Measurements from ENCODE around the gene SLC45A3.
A peak's percentile ranks its signal among the peaks of the same experiment; 100 is the strongest.

- TF ChIP-seq CTCF (IDR thresholded peaks at IDR 0.05) (peak; percentile 87), POLR2AphosphoS5 (IDR thresholded peaks at IDR 0.05; ENCODE audit: low read depth, low read length) (peak; percentile 56)
Measured at GRCh38 chr1:205711105-205712048, 31.1 kb upstream of the SLC45A3 start.

All from Panc1 (cell line).